AG04450 (cell line): ENCODE measurements around the gene DSCAML1. TPM values are rescaled to one million over a fixed set of nuclear protein-coding genes. Genes with fewer than 3 reads are reported as not detected.

Experiments
- CTCF ChIA-PET: fragments of 300-600, 350-600 bp; formaldehyde crosslinking; extraction: SDS; loops from one replicate; lab custom pipeline; 2022; ENCODE audit warnings: antibody characterized with exemption, inconsistent platforms; lab: Charles Lee
- POLR2A ChIA-PET: fragments of 350-600 bp; formaldehyde crosslinking; extraction: SDS; loops from one replicate; lab custom pipeline; 2021; ENCODE audit warnings: antibody characterized with exemption, inconsistent platforms; lab: Yijun Ruan, JAX
- DNase-seq: peaks from one replicate; pipeline ENCODE4 v3.0.0-alpha.2; 2011; ENCODE audit warnings: low read depth, low spot score
- H3K27ac ChIP-seq: one replicate; pipeline ENCODE4 v1.5.1; 2012; ENCODE audit warnings: low read depth, low read length, control low read depth
- H3K27me3 ChIP-seq: one replicate; pipeline ENCODE4 v1.6.0; 2012; ENCODE audit warnings: low read length; ENCODE audit not compliant: control insufficient read depth, insufficient read depth
- H3K4me3 ChIP-seq: 2 replicates; pipeline ENCODE4 v1.5.1; 2011; ENCODE audit warnings: mild to moderate bottlenecking, low read depth, low read length, control low read depth
- H3K9me3 ChIP-seq: 2 replicates; pipeline ENCODE4 v1.5.1; 2012; ENCODE audit warnings: low read length; ENCODE audit not compliant: control insufficient read depth, insufficient read depth
- polyA plus RNA-seq: library from polyadenylated mRNA; depleted of rRNA; stranded (reverse); fragments of >200 nt; gene quantifications from 2 replicates; pipeline ENCODE4 v1.2.3, GENCODE V29; 2011
- TF ChIP-seq, protein P1 (sequence below): IDR thresholded peaks from 2 replicates; pipeline ENCODE4 v1.5.1; 2011; ENCODE audit warnings: low read depth, low read length, control low read depth, inconsistent platforms

The DSCAML1 gene
- polyA plus RNA-seq, 1 experiment, result not detected

DNA sequence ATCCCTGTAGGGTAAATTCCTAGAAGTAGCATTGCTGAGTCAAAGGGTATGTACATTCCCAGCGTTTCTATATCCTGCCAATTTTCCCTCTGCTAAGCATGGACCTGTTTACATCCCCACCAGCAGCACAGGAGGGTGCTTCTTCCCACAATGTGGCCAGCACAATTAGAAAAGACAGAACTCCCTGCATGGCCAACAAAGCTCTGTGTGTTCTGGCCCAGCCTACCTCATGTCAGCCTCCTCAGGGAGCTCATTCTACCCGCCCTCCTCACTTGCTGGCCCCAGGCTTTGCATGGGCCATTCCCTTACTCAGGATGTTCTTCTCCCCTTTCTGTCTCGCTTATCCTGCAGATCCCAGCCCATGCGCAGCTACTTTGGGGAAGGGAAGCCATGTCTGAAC, 186.1 kb downstream of the DSCAML1 start:
- Histone ChIP-seq H3K27me3 (peaks cover 15% of the 10 kb centered on the region), H3K27ac (no peak overlapping the region), H3K4me3 (no peak overlapping the region), H3K9me3 (no peaks in the 10 kb centered on the region)
- TF ChIP-seq, protein P1, sequence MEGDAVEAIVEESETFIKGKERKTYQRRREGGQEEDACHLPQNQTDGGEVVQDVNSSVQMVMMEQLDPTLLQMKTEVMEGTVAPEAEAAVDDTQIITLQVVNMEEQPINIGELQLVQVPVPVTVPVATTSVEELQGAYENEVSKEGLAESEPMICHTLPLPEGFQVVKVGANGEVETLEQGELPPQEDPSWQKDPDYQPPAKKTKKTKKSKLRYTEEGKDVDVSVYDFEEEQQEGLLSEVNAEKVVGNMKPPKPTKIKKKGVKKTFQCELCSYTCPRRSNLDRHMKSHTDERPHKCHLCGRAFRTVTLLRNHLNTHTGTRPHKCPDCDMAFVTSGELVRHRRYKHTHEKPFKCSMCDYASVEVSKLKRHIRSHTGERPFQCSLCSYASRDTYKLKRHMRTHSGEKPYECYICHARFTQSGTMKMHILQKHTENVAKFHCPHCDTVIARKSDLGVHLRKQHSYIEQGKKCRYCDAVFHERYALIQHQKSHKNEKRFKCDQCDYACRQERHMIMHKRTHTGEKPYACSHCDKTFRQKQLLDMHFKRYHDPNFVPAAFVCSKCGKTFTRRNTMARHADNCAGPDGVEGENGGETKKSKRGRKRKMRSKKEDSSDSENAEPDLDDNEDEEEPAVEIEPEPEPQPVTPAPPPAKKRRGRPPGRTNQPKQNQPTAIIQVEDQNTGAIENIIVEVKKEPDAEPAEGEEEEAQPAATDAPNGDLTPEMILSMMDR, result no peak
- DNase-seq, result no peak
- POLR2A ChIA-PET, result no interaction called here
- CTCF ChIA-PET, result interaction anchor here (2.4 kb wide), 1 partner anchor 10 kb away, joined by 10 read pairs; no protein-coding TSS in a partner anchor

DNA sequence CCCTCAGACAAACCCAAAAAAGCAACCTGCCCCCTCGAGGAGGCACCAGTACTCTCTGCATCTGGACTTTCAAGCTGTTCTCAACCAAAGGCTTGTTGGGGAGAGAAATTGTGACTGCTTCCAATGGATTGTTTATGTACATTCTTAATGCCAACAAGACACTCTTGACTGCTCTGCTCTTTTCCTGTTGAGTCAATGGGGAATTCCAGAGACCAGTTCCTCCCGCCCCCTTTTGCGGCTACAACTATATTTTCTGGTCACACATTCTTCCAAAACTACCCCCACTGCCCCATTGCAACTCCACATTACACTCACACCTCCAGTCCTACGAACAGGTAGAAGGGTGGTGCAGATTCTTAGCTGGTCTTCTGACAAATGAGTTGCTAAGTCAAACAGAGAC, 187.0 kb downstream of the DSCAML1 start:
- CTCF ChIA-PET, result no interaction called here
- peaks cover 21% of the 10 kb centered on the region for H3K27me3 ChIP-seq
- POLR2A ChIA-PET, result no interaction called here
- TF ChIP-seq, protein P1, result no peak
- H3K9me3 ChIP-seq, result no peaks in the 10 kb centered on the region
- no peak overlapping the region for H3K27ac ChIP-seq
- no peak for DNase-seq
- no peak overlapping the region for H3K4me3 ChIP-seq

DNA sequence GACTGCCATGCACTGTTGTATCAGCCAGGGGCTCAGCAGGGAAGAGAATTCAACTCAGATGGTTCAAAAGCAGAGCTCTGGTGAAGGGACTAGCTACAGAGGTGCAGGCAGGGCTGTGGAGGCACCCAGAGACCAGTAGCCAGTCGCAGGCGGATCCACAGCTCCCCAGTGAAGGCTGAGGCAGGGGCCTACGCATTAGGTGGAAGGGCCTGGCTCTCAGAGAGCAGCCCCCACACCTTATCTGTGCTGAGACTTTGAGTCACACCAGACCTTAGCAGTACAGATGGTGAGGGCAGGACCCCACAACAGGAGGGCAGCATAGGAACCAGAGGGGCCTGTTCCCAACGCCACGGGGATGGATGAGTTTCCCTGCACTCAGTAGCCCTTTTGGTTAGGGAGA, 189.6 kb downstream of the DSCAML1 start:
- POLR2A ChIA-PET, result no interaction called here
- no peak overlapping the region for H3K4me3 ChIP-seq
- no peak for DNase-seq
- no peak overlapping the region for H3K27ac ChIP-seq
- no peaks in the 10 kb centered on the region for H3K9me3 ChIP-seq
- peaks cover 28% of the 10 kb centered on the region for H3K27me3 ChIP-seq
- CTCF ChIA-PET, result no interaction called here
- TF ChIP-seq, protein P1, result no peak

DNA sequence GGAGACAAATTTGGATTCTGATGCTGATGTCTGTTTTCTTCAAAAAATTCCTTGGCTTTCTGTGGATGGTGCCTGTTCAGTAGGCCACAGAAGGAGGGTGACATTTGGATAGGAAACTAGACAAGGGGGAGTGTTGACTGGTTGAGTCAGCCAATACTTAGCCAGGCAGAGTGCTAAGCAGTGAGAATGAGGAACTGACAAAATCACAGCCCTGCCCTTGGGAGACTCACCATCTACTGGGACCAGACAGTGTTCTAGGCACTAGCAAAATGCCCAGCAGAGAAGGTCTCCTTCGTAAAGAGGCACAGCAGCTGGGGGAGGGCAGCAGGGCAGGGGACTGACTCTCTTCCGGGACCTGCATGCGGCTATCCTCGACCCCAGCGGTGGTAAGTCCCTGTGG, 190.2 kb downstream of the DSCAML1 start:
- H3K27me3 ChIP-seq, result peaks cover 27% of the 10 kb centered on the region
- ChIA-PET CTCF (no interaction called here), POLR2A (no interaction called here)
- TF ChIP-seq, protein P1, result no peak
- no peak overlapping the region for H3K27ac ChIP-seq
- no peaks in the 10 kb centered on the region for H3K9me3 ChIP-seq
- no peak for DNase-seq
- H3K4me3 ChIP-seq, result no peak overlapping the region

DNA sequence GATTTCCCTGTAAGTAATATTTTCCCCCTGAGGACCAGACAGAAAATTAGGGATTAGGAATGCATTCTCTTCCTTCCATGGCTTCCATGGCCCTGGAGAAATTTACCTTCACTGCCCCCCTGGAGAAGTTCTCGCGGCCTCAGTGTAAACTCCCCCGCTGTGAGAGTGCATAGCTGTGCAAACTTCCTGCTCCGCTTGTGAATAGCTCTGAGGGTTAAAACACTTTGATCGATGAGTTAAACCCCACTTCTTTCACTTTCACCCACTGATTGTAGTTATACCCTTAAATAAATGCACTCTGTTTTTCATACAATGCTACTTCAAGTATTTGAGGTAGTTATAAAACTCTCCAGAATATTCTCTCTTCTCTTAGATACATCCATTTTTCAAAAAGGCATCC, 190.8 kb downstream of the DSCAML1 start:
- Histone ChIP-seq H3K4me3 (no peak overlapping the region), H3K27ac (no peak overlapping the region), H3K27me3 (peaks cover 29% of the 10 kb centered on the region), H3K9me3 (no peaks in the 10 kb centered on the region)
- ChIA-PET CTCF (no interaction called here), POLR2A (no interaction called here)
- TF ChIP-seq, protein P1, result no peak
- no peak for DNase-seq
